Measurements from ENCODE around the gene SOBP.

DNA sequence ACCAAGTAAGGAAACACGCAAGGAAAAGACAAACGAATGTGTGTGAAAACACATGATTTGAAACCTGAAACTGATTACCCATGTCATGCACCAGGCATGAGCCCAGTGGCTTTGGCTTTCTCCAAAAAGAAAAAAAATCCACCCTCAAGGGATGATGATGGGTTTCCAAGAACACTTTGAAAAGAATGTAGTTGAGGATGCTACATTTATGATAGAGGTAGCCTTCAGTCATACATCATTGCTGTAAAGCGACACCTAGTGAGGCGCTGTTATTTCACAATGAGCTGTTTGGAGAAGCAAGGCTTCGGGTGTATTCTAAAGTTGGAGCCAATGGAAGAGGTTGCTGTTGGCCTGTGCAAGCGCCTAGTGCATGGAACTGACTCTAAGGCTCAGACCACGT lies 209.3 kb downstream of the SOBP start:
- TF ChIP-seq POLR2A (IDR thresholded peaks at IDR 0.05; ENCODE audit: low read depth, low read length), result no peak
- TF ChIP-seq, protein P1, sequence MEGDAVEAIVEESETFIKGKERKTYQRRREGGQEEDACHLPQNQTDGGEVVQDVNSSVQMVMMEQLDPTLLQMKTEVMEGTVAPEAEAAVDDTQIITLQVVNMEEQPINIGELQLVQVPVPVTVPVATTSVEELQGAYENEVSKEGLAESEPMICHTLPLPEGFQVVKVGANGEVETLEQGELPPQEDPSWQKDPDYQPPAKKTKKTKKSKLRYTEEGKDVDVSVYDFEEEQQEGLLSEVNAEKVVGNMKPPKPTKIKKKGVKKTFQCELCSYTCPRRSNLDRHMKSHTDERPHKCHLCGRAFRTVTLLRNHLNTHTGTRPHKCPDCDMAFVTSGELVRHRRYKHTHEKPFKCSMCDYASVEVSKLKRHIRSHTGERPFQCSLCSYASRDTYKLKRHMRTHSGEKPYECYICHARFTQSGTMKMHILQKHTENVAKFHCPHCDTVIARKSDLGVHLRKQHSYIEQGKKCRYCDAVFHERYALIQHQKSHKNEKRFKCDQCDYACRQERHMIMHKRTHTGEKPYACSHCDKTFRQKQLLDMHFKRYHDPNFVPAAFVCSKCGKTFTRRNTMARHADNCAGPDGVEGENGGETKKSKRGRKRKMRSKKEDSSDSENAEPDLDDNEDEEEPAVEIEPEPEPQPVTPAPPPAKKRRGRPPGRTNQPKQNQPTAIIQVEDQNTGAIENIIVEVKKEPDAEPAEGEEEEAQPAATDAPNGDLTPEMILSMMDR (IDR thresholded peaks at IDR 0.05; ENCODE audit: extremely low read depth in 1 of 2, insufficient read depth in 1 of 2, low read depth in 1 of 2, low read length in 2 of 2), result no peak
- TF ChIP-seq, protein P2, sequence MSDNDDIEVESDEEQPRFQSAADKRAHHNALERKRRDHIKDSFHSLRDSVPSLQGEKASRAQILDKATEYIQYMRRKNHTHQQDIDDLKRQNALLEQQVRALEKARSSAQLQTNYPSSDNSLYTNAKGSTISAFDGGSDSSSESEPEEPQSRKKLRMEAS (IDR thresholded peaks at IDR 0.05; ENCODE audit: insufficient read depth, insufficient read length), result no peak
- TF ChIP-seq GATA2 (IDR thresholded peaks at IDR 0.05; ENCODE audit: insufficient read depth, insufficient read length, low read depth, low read length), result no peak
- TF ChIP-seq EZH2 (IDR thresholded peaks at IDR 0.05; ENCODE audit: borderline replicate concordance, low read depth, low read length, severe bottlenecking), result no peak
- no peak for TF ChIP-seq POLR2AphosphoS5 (IDR thresholded peaks at IDR 0.05; ENCODE audit: insufficient read depth, low read depth, low read length)
- no peak for TF ChIP-seq JUN (IDR thresholded peaks at IDR 0.05; ENCODE audit: borderline replicate concordance, insufficient read depth, insufficient read length, low read depth)
- no peak for TF ChIP-seq FOS (IDR thresholded peaks at IDR 0.05; ENCODE audit: borderline replicate concordance, insufficient read depth, low read length)
